HG03196 (cell line): ENCODE measurements around the gene SPRED2.

Source experiments
- ATAC-seq: cut with Tn5 transposase; IDR thresholded peaks from one replicate; pipeline ENCODE4 v1.9.1; 2021; ENCODE audit not compliant: unreplicated experiment

Gene SPRED2

DNA sequence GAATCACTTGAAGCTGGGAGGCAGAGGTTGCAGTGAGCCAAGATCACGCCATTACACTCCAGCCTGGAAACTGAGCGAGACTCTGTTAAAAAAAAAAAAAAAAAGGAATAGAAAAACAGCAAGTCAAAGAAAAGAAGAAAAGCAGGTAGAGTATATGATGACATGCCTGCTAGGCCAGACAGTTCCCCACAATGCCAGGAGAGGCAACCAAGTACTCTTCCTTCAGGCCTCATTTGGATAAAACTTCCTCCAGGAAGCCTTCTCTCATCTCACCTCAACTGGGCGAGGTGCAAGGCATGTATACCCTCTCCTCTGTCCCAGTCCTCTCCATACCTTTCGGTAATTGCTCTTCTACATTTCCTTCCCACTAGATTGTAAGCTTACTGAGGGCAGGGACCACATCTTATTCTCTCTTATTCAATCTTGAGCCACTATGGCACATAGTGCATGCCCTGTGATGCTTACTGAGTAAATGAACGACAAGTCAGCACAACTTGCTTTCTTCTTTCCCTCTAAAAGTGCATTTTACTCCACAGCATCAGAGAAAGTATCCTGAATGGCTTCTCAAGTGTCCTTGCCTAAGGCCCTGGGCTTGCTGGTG lies 10.1 kb upstream of the SPRED2 start:
- no peak for ATAC-seq

DNA sequence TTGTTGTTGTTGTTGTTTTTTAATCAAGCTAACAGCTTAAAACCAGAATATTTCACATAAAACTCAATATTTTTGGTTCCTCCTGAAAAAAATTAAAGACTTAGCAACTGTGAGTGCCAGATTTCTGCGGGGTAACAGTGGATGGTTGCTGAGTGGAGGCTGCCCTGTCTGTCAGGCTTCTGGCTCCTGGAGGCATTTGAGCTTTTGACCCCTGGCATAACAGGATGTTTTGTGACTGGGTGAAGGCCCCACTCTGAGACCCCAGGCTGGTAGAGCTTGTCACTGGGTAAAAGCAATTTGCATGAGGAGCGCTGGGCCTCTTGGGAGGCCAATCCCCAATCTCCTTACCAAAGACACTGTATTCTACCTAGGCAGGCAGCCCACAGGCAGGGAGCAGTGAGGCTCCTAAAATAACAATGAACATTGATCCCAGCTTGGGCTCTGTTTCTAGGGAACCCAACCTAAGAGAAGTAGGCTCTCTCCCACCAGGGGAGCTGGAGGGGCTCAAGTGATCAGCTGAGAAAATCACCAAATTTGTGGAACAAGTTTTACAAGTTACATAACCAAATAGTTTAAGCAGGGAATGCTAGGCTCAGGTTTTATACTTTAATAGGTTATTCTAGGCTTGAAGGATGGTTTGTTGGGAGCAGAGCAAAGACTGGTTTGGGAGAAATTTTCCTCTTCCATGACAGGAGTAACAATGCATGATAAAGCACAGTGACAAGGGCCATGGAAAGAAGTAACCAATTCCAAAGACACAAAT lies 5.9 kb upstream of the SPRED2 start:
- ATAC-seq = no peak

DNA sequence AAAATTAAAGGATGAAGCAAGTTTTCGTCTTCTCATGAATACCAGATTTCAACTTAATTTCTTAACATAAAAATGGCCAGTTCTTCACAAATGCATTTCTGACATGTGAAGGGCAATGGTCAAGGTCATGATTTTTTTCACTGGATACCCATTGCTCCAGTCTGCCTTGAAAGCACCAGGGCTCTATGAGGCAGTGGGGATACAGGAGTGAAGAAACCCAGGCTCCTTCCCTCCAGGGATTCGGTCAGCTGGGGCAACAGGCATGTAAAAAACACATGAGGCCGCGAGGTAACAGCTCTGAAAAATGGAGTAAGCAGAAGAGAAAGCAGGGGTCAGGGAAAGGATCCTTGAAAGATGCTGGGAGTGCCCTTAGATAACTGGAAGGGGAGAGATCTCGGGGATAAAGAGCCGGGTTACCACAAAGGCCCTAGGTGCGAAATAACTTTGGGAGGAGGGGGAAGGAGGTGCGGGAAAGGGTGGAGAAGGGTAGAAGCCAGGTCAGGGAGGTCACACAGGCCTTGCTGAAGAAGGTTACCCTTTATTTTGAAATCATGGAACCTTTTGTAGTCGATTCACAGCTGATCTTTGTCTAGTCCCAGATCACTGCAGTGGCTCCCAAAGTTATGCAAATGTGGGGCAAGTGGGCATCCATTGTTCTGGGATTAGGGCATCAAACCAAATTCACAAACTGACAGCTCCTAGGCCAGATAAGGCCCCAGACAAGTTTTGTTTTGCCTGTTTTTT lies 5.2 kb upstream of the SPRED2 start:
- no peak for ATAC-seq

DNA sequence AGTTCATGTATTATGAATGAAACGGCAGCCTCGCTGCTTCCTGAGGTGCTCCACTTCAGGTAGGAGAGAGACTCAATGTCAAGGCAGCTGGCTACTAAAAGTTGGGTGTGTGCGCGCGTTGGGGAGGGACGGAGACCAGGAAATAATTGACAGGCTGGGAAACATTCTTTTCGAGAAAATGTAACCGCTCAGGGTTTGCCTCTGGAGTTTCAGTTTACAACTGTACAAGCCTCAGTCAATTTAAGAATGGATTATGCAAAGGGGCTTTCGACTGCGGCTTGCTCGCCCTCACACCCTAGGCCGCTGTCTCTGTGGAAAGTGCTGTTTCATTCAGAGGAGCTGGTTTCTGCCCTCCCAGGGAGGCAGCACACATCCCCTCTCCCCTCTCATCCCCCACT lies 4.4 kb upstream of the SPRED2 start:
- ATAC-seq = peak; percentile 78

DNA sequence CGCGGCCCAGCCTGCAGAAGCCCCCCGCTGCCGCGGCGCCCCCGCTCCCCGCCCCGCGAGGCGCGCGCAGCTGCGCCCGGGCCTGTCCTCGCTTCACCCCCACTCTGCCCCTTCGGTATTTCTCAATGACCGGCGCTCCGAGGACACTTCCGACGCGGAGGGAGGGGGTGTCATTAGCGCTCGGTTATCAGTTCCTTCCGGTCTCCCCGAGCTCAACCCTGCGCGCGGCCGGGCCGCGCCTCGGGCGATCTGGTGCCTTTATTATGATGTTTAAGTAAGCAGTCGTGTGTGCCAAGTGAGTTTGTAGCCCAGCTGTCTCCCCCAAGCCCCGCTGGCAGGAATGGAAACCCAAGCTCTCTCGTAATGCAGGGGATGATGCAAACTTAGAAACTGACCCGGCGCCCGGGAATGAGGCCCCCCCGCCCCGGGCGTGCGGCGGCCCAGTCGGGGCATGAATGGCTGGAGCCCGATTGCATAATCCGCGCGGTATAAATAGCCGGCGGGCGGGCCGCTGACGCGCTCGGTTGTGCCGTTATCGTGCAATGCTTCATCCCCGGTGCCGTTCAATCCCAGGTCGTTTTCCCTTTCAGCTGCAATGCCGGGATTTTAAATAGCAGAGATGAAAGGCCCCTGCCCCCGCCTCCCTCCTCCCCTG lies 3.9 kb upstream of the SPRED2 start:
- ATAC-seq = peak; percentile 35

DNA sequence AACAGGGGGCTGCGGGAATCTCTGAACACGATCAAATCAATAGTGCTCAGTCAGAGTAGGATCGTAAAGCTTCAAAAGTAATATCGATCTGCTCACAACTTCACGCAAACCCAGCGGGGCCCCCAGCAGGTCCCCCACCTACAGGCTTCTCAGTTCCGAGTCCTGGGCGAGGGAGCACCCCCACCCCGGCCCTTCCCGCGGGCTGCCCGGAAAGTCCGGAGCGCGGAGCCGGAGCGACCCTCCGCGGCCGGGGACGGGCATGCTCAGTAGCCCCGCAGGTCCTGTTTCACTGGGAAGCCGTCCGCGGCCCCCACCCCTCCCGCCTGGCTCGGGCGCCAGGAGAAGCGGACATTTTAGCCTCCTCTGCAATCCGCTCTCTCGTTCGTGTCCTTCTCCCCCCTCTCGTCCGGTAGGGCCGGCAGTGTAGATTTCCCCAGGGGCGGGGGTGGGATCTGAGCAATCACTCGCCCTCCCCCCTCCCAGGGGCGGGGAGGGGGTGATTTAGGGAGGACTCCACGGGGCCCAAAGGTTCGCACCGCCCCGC lies 3.3 kb upstream of the SPRED2 start:
- no peak for ATAC-seq

DNA sequence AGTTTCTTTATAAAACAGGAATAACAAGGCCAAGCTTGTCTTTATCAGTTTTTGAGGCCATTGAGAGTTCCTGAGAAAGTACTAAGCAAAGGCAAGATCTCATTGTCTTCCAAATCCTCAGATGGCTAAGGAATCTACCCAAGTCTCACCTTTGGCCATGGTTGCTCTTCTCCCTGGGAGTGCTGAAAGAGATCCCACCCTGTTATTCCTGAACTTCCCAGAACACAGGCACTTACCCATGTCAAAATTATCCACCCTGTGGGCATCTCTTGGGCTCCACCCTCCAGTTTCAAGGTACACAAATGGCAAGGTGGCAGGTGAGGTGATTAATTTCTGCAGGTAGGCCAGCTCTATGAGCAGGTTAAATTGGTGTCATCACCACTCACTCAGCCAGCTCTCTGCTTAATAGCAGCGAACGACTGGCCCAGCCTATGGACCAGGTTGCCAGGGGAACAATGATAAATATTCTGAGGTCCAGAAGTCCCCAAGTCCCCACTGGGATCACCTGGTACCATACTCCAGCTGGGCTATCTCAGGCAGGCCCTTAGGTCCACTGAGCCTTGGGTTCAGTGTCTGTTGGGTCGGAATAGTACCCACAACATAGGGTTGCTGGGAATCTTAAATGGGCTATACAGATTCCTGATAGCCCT lies 2.3 kb upstream of the SPRED2 start:
- no peak for ATAC-seq

DNA sequence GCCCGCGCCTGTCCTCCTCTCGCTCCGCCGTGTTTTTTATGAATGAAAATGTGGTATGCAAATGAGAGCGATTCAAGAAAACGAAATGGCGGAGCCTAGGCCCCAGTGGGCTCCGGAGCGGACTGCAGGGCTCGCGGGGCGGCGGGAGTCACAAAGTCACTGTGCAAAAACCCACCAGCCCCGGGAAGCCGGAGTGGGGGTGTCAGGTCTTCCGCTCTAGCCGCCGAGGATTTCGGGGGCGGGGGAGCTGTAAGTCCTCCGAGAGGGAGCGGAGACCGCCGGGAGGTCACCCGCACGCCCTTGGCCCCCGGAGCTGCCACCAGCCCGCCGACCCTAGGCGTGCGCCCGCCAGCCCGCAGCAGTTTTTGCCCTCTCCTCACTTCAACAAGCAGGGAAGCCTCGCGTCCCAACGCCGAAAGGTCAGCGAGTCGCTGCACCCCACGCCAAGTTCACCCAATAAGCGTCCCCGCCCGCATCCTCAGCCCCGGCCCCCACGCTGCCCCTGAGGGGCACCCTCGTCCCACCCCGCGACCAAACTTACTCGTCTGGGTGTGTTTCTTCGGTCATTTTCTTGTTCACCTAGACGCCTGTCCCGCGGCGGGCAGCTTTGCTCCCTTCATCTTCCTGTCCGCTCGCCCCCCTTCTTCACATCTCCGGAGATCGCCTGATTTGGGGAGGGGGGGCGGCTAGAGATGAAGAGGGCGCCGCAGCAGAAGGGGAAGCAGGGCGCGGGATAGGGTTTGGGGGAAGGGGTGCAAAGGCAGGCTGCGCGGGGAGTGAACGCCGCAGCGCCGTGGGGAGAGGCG lies 775 bp downstream of the SPRED2 start:
- ATAC-seq = peak; percentile 37

DNA sequence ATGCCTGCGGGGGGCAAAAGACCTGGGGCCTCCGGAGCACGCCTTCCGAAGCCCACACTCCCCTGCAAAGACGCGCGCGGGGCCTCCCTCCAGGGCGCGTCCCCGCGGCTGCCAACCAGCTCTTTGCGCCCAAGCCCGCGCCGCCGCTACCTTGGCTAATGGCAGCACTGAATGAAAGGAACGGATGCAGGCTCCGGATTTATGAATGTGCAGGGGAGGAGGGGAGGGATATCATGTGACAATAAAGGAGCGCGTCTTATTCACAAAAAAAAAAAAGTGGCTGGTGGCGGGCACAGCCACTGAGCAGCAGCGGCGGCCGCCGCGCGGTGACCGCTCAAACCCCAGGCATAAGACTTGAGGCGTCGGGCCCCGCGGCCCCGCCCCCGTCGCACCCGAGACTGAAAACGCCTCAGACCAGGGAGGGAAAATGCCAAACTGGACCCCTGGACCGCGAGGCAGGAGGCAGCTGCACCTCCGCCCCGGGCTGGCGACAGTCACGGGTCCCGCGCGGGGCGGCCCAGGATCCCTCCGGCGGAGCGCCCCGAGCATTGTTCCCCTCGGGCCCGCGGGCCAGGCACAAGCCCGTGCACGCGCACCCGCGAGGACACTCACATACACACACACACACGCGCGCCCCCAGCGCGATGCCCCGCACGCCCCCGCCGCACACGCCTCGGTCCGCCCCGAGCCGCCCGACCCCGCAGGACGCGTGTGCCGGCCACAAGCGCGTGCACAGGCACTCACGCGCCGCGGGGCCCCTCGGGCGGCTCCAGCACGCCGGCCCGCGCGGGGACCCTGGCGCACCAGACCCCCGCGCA lies 1.6 kb downstream of the SPRED2 start:
- ATAC-seq = peak; percentile 31

DNA sequence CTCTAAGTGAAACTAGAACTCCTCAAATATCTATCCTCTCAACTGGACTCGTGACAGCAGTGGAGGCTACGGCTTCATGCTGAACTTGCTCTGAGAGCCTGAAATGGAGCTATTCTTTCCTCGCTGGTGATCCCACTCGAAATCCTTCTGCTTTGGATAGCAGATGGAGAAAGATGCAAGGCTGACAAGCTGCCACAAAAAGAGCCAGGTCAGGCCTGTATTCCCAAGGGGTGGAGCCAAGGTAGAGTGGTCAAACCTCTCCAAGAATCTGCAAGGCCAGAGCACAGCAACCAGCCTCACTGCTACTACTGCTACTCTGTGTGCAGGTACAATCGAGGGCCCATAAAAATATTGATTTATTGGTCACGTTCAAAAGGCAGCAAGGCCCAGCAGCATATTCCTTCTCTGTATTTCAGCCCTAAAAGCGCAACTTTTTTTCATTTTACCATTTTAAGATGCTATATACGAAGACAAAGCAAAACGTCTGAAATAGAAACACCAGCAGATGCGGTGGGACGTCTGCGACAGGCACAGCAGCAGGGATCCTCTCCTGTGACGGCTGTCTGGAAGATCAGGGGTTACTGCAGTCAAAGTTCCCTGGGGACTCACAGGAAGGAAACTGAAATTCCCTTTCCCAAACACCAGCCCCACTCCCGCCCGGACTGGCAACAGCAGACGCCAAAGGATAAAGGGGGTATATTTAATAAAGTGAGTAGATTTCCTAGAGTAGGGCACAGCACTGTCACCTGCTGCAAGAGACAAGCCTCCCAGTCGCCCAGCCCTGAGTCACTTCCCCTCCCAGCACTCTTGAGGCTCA lies 2.4 kb downstream of the SPRED2 start:
- ATAC-seq = peak; percentile 10

DNA sequence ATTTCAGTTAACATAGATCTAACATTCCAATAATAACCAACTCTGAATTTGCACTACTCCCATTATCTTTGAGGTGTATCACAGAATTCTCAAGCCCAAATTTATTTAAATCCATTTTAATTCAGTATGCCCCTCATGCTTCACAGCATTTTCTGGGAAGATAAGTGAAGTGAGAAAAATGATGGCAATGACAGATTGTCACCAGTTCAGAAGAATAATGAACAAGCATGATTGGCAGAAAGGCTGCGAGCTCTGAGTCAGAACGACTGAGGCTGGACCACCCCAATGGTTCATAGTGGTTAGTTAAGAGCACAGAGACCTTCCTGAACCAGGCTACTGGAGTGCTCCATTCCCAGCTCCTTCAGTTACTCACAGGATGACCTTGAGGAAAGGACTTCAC lies 4.9 kb downstream of the SPRED2 start:
- no peak for ATAC-seq

DNA sequence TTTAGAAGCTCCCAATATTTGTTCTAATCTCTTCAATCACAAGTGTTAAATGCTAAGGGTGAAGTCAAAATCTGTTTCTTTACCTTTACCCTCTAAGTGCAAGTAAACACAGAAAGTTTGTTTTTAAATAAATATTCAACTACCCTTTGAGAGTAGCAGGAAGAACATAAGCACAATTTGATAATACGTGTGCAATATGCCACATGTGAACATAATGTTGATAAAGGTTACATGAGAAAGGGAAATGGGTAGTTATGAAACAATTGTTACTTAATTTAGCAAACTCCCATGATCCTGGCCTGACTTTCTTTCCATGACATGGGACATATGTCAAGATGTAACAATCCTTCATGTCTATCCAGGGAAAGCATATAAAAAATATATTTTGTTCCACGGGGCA lies 7.1 kb downstream of the SPRED2 start:
- ATAC-seq = no peak

DNA sequence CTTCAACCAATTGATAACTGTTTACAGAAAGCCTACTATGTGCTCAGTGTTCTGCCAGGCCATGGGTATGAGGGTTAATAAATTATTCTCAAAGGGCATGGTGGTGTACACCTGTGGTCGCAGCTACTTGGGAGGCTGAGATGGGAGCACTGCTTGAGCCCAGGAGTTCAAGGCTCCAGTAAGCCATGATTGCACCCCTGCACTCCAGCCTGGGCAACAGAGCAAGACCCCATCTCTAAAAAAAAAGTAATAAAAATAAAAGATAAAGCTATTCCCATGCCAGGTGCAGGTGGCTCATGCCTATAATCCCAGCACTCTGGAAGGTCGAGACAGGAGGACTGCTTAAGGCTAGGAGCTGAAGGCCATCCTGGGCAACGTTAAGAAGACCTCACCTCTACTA lies 8.0 kb downstream of the SPRED2 start:
- no peak for ATAC-seq

DNA sequence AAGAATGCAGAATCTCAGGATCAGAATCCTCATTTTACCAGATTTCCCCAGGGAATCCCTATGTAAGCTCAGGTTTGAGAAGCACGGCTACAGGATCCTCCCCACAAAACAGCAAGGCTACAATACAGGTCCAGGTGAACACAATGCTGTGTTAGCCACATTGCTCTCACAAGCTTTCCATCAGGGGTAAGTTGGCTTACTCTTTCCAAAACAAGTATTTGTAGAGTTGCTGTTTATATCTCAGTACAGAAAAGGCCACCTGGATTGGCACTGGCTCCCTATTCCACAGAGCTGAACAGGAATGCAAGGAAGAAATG lies 11.0 kb downstream of the SPRED2 start:
- ATAC-seq = no peak

DNA sequence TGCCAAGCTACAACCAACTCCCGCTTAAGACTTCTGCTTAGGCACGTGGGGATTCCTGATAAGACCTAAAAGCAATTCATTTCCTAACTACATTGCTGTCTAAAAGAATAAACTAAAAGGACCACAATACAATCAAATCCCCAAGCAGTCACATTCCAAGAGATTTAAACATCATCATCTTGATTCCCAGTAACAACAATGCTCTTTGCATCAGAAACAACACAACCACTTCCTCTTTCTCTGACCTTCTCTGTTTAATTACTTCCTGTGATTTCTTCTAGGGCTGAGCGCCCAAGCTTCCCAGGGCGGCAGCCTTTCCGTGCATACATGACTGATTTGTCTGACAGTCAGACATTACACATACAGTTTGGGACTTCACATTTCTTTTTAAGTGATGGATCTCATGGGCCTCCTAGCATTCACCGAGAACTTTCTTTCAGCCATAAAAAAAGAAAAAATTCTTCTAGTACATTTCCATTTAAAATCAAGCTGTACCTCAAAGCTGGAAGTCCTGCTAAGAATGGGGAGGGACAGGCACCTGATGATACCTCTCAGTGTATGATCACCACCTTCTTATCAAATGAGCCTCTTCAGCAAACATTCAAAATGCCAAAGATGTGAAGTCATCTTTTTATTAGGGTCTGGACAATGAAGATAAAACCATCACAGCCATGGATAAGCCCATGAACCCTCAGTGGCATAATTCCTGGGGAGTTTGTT lies 11.5 kb downstream of the SPRED2 start:
- peak; percentile 57 for ATAC-seq

DNA sequence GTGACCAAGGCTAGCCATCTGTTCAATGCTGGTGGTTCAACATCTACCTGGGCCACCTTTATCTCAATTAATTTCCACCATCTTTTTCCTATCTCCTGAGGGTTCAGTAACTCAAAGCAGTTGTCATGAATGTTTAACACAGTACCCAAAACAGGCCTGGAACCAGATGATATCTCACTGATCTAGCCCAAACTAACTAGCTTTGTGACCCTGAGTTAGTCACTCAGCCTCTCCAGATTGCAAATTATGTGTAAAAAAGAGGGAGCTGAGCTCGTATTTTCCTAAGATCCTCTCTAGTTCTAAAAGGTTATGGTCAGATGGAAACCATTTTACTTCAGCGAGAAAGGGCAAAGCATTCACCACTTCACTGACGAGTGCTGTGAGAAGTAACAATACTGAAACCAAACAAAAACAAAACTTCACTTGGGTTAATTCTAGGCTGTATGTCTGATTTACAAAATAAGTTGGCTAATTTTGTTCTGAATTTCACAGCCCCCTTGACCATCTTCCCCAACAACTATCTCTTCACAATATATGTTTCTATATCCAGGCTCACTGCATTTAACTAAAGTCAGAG lies 14.8 kb downstream of the SPRED2 start:
- ATAC-seq = no peak

DNA sequence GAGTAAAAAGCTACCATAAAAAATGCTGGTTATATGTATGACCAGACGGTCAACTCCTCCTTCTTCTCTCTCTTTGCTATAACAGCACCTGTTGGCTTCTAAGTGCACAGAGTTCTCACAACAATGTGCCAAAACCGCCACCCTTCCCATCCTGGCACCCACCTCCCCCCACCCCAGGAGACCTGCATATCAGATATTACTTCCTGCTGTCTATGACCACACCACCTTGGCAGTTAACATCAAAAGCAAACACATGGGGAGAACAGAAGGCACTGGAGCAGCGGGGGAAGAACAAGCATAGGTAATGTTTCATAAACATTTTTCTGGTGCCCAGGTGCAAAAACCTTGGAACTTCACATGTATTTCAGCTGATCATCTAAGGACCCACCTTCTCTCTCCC lies 15.5 kb downstream of the SPRED2 start:
- no peak for ATAC-seq

DNA sequence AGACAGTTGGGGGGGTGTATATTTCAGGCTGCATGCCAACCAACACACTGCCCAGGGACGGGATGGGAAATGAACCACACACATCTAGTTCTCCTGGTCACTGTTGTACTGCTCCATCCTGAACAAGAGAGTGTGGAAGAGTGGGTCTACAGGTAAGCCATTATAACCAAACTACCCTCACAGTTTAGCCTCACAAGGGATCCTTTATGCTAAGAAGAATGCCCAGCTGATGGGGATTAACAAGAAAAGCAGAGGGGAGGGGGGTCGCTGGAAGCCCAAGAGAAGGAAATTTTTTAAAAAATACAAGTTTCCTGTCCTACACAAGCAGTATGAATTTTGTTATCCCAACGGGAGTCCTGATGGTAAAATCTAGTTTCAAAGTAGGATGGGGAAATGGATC lies 16.1 kb downstream of the SPRED2 start:
- ATAC-seq = no peak
